Ramos (cell line): ENCODE measurements around the gene MKX.
"Not testable (repeated sequence)": the region's sequence is repeated elsewhere in the genome, so short reads cannot be mapped to it uniquely, and the experiment has no call there.

Experiments
- in situ Hi-C: fragments of 300-500 bp; cut with MboI; formaldehyde crosslinking; loops from one replicate; pipeline ENCODE4 v1.14.3; 2022; ENCODE audit warnings: low sequenced_read_pairs; ENCODE audit not compliant: unreplicated experiment

MKX gene

DNA sequence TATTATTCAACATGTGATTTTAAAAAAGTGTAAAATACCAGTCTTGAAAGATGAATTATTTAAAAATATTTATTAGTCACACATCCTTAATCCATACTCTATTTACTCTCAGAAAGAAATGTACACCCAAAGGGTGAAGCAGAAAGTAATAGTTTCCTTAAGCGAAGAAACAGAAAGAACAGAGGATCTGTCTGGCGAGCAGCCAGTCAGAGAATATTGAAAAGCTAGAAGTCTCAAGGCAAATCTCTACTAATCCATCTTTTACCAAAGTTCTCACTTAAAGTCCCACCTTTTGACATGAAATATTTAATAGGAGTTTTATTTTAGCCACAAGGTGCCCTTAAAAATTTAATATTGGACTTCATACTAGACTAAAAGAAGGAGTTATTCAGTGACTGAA lies 46.7 kb downstream of the MKX start:
- in situ Hi-C loops, result no loop called here

DNA sequence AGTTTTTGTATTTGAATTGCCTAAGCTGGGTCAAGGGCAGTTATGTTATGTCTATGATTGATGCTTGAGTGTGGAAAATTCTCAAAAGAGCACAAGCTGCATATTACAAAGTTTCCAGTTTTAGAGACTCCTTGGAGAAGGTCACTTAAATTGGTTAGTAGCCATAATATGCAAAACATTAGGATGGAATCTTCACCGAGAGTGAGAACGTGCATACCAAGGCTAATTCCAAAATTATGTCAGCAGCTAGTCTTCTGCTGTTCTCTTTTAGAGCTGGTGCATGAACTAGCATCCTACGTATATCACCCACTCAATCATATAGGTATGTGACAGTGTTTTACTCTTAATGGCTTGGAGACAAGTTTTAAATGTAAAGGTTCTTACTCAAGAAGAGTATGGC lies 49.2 kb downstream of the MKX start:
- in situ Hi-C loops, result no loop called here

DNA sequence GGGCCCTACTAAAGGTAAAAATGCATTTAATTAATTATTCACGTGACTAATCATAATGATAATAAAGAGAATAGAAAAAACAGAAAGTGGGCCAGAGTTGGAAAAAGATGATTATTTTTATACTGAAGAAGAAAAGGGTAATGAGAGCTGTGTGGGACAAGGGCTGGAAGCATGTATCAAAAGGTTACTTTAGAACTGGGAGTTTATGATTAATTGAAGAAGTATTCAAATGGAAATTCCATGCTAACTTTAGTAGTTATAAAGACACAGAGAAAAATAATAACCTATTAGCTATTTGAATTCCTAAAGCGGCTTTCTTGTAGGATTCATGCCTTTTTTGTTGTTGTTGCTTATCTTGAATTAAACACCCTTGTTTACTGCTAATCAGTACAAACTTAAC lies 49.9 kb downstream of the MKX start:
- in situ Hi-C loops, result no loop called here

DNA sequence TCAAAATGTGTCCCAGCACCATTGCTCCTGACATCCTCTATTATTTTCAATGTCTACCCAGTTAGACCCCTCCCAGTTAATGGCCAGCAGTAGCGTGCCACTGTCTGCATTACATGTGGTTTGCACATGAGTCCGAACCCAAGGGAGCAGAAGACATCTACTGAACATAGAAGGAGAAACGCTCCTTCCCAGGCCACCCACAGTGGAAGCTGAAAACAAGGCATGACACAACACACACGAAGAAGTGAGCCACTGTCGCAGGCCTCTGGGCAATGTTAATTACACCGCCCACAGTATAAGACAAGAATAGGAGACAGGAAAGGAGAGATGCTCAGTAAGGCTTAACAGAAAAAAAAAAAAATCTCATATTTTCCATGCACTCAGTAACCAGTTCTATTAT lies 50.5 kb downstream of the MKX start:
- in situ Hi-C loops, result no loop called here

DNA sequence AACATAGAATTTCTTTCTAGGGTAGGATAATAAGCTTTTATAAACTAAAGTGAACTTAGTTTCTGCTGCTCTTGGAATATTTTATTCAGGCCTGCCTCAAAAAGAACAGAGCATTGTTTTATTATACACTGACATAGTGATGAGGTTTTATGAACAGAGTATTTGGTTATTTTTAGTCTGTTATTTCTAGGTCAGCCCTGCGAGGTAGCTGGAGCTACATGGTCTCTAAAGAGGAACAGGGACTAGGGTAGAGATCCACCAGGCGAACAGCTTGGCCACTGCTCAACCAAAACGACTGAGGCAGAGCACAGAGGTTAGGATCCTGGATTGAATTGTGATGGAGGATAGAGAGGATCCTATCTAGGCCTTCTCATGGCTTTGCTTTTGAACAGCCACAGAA lies 53.0 kb downstream of the MKX start:
- in situ Hi-C loops, result no loop called here

DNA sequence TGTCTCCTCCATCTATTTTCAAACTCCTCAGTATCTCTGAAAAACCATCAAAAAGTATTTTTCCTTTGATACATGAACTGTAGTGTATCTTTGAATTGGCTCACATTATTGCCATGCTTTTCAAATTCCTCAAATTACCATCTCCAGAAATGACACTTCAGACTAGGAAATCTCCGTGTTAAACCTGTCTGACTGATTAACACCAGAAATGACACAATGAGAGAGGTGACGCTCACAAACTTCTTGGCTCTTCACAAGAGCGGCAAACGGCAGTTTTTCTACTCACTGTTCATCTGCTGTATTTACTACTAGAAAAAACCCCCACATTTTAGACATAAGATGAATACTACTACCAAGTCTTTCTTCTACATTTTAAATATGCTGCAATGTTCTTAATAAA lies 56.6 kb downstream of the MKX start:
- in situ Hi-C loops, result no loop called here

DNA sequence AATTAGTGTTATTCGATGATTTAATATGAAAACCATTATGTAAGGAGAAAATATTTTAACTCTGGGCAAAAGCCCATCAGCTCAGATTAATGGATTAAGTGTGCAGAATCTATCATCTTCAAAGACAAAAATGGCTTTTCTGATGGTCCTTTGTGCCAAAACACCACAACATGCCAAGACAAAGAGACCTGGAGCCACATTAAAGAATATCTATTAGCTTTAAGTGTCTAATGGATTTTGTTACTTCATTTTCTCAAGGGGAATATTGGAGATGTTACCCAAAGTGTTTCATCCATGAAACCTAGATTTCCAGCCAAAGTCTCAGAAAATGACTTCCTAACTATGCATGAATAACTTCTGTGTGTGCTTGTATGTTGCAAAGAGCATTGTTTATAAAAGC lies 57.3 kb downstream of the MKX start:
- in situ Hi-C loops, result no loop called here

DNA sequence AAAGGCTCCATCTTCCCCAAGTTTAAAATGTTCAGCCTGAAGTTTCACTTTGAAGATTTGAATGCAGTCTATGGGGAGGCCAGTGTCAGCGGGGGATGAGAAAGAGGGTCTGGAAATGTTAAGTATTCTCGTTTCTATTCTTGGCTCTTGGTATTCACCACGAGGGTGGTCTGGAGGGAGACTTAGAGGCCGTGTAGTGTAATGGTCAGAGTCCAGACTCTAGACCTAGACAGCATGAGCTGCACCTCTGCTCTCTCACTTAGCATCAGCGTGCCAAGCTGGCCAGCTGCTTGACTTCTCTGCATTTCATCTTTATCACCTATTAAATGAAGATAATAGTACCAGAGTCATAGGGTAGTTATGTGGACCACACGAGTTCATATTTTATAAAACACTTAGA lies 57.9 kb downstream of the MKX start:
- in situ Hi-C loops, result no loop called here

DNA sequence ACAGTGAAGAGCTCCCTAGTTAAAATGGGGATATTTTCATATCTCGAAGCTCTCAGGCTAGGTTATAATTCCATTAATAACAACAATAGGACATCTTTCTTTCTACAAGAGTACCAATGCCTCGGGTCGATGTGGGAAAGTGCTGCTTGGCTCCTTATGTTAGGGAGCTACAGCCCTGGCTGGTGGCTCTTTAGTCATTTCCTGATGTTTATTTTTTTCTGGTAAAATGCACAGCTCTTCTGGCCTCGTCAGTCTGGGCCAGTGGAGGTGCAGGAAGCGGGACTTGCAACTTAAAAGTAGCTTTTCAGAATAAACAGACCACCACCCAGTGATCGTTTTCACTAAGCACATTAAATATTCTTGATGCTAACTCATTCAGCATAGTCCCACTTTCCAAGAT lies 58.3 kb downstream of the MKX start:
- in situ Hi-C loops, result no loop called here

DNA sequence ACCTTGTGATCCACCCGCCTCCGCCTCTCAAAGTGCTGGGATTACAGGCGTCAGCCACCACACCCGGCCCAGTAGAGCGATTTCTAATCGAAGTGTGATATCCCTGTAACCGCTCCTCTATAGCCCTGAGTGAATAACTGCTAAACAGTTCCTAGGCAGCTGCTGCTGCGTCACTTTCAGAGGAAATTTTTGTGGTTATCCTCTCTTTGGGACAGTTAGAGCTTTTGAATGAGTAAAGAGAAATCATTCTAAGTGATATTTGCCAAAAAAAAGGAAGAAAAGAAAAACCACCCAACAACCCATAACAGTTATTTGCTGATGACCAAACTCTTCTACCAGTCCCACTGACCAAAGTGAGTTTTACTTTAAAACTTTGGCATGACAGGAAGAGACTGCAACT lies 59.9 kb downstream of the MKX start:
- in situ Hi-C loops, result no loop called here

DNA sequence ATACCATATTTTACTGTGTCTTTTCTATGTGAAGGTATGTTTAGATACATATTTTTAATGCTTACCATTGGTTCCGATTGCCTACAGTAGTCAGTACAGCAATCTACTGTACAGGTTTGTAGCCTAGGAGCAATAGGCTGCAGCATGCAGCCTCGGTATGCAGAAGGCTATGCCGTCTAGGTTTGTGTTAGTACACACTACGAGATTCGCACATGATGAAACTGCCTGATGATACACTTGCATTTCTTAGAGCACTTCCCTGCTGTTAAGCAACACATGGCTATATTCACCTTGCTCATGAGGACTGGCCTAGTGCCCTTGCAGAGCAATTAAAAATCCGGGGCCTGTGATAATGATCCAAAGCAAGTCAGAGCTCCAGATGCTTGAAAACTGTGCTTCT lies 62.4 kb downstream of the MKX start:
- in situ Hi-C loops, result no loop called here

DNA sequence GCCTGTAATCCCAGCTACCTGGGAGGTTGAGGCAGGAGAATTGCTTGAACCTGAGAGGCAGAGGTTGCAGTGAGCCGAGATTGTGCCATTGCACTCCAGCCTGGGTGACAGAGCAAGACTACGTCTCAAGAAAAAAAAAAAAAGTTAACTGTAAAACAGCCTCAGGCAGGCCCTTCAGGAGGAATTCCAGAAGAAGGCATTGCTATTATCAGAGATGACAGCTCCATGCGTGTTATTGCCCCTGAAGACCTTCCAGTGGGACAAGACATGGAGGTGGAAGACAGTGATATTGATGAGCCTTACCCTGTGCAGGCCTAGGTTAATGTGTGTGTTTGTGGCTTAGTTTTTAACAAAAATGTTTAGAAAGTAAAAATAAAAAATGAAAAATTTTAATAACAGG lies 63.8 kb downstream of the MKX start:
- in situ Hi-C loops, result not testable (repeated sequence)

DNA sequence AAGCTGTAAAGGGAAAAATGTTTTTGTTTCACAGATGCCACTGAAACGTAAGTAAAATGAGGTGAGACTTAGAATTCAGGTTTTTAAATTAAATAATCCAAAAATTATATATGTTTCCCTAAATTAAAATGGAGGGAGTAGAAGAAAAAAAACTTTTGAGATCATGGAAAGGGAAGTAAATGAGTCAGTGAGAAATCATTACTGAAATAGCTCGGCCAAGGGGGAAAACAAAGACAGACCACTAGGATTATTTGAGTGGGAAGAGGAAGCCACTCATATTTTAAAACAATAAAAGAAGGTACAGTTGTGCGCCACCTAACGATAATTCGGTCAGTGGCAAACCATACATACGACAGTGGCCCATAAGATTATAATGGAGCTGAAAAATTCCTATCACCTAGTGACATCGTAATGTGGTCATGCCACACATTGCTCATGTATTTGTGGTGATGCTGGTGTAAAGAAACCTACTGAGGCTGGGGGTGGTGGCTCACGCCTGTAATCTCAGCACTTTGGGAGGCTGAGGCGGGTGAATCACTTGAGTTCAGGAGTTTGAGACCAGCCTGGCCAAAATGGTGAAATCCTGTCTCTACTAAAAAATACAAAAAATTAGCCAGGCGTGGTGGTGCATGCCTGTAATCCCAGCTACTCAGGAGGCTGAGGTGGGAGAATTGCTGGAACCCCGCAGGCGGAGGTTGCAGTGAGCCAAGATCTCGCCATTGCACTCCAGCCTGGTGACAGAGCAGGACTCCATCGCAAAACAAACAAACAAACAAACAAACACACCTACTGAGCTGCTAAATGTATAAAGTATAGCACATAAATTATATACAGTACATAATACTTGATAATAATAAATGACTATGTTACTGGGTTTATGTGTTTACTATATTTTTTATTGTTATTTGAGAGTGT lies 64.7 kb downstream of the MKX start:
- in situ Hi-C loops, result no loop called here

DNA sequence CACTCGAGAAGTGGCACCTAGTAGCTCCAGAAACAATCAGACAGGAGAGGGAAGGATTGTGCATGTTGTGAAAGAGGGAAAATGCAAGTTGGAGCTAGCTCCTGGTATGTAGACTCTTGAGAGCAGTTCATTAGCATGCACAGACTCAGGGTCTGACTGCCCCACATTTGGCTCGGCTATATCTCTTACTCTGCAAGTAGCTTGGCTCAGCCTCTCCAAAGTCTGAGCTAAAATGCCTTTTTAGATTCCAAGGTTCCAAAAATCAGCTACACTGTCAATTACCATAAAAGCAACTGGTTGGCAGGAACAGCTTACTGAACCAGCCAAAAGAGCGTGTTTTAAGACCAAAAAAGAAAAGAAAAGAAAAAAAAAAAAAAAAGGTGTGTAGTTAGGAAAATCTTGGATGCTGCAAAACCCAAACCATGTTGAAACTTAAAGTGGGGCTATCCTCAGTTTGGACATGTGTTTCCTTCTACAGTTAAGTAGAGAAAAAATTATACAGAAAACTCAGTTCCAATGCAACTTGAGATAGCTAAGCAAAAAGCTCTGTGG lies 65.5 kb downstream of the MKX start:
- in situ Hi-C loops, result no loop called here

DNA sequence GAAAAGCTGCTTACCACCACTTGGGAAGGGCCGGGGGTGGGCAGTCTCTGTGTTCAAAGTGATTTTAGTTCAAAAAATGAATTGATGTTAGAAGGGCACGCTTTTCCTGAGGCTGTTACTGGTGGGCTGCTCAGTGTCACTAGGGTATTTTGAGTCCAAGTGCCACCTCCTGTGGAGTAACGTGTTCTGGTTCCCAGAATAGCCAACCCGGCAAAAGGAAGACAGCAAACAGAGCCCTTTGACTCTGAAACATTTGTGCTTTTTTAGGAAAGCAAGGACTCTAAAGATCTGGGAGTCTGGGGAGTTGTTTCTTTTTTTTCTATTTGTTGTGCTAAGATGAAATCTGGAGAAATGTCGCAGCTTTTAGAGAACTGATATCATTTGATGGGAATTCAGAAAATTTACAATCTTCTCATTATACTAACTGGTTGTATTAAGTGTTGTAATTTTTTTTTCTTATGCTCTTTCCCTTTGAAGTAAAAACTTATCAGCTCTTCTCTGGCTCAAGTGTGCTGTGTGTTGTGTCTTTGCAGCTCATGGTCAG lies 66.2 kb downstream of the MKX start:
- in situ Hi-C loops, result no loop called here

DNA sequence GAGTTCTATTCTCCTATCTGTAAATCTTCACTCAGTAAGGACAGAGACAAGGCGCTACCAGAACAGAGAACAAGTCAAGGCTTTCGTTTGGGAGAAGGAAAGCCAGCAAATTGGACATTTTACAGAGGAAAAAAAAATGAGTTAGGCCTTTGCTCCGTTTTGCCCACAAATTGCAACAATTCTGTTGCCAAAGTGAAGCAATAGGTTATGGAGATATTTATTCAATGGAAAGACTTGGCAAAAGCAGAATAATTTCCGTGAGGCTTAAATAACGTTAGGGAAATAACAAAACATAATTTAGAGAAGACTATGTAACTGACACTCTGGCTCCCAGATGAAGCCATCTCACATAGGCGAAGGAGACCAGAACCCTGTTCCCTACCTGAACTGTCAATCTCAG lies 67.5 kb downstream of the MKX start:
- in situ Hi-C loops, result no loop called here

DNA sequence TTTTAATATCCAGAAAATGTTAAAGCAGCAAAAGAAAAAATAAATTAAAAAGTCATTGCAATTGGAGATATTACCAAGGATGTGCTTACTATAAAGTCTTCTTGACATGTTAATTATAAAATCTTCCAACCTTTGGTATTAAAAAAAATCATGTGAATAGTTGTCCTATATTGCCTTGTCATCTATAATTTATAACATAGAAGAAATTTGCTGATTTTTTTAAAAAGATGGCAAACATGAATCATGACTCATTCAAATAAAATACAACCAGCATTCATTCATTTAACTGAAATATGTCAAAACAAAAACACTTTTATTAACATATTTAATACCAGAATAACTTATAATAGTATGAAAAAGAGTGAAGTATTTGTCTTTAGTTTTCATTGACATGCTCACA lies 72.6 kb downstream of the MKX start:
- in situ Hi-C loops, result no loop called here

DNA sequence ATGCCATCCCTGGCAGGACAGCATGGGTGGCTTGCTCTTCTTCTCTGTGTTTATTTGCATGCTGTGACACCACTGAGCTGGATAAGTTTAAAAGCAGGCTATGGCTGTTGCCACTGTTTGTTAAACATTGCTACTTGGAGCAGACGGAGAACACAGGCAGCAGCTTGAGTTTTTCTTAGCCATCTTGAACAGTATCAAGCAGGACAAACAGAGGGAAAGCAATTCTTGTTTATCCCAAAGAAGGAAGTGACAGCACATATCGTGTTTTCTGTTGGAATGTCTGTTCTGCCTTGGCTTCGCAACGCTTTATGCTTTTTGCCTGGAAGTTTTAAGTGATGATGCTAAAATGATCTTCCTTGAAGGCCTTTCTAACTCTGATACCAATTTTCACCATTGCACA lies 73.8 kb downstream of the MKX start:
- in situ Hi-C loops, result no loop called here

DNA sequence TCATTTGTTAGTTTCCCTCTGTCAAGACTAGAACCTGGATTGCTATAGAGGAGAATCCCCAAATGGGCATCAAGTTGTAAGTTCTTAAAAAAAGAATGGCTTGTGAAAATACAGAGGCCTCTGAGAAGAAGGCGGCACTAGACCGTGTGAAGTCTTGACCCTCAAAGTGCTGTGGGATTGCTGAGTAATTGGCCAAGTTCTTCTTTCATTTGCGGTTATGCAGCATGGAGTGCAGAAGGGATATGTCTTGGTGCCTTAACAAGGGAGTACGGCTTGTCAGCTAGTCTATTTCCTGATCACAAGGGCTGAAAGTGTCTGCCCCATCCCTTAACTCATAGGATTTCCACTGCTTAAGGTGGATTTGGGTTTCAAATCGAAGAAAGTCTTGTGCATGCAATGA lies 81.2 kb downstream of the MKX start:
- in situ Hi-C loops, result no loop called here

DNA sequence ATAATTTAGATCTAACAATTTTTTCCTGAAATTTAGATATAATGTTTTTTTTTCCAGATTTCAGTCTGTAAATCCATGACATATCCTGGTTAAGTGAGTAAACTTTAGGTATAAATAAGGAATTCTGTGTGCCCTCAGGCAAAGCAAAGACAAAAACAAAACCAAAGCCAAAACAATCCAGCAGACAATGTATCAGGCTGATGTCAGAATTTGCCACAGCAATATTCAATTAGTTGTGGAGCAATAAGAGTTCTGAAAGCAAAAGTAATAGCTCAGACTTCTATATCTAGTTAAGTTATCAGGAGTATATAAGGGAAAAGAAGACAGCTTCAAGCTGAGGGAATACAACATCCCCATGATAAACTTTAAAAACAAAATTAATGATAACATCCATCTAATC lies 82.0 kb downstream of the MKX start:
- in situ Hi-C loops, result no loop called here

DNA sequence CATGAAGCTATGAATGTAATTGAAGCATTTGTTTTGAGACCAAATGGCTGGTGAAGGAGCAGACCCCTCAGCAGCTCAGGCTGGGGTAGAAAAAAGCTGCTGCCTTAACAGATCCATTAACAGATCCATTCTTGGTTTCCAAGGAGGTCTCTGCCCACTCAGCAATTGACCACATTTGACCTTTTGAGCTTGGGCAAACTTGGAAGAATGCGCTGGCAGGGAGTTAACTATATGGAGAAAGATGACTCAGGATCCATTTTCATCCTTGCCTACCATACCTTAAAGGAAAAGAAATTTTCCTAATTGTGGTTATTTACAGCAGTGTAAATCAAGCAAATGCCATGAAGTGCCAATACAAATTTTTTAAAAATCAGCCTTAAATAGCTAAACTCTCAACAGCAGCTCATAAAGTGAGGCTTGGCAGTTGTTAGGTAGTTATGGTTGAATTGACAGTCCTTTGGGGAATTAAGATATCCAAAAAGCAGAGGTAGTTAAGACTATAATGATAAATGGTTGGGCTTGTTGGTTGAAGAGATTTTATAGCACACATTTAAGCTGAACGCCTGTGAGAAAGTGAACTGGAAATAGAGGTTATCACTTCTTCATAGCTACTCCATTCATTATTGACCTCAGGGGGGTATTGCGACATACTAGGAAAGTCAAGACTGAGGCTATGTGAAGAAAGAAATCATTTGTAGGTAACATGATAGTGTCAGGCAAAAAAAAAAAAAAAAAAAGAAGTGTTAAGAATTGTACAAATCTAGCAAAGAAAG lies 83.9 kb downstream of the MKX start:
- in situ Hi-C loops, result no loop called here
